ENCODE results near the gene STXBP1. TPM values are rescaled to one million over a fixed set of nuclear protein-coding genes. Genes with fewer than 3 reads are reported as not detected.

The STXBP1 gene
- total RNA-seq, 1 donor from 2014 or later = 14.4 TPM

DNA sequence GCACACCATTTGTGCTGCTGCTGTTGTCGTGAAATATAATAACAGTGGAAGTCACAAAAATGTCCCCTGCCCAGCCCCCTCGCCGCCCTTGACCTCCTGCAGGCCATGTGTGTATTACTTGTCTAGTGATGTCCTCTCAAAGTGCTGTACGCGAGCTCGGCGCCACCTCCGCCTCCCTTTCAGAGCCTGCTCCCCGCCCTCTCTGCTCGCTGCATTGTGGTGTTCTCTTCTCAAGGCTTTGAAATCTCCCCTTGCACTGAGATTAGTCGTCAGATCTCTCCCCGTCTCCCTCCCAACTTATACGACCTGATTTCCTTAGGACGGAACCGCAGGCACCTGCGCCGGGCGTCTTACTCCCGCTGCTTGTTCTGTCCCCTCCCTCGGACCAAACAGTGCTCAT, 80.0 kb downstream of the STXBP1 start:
- DNase-seq (ENCODE audit: low spot score) = no peak

GRCh38 chr9:127693143-127693542, 81.1 kb downstream of the STXBP1 start:
- DNase-seq (ENCODE audit: low spot score) = no peak

- DNase-seq (ENCODE audit: low spot score) = no peak
These were observed 81.6 kb downstream of the STXBP1 start for GRCh38 chr9:127693697-127694096.

DNA sequence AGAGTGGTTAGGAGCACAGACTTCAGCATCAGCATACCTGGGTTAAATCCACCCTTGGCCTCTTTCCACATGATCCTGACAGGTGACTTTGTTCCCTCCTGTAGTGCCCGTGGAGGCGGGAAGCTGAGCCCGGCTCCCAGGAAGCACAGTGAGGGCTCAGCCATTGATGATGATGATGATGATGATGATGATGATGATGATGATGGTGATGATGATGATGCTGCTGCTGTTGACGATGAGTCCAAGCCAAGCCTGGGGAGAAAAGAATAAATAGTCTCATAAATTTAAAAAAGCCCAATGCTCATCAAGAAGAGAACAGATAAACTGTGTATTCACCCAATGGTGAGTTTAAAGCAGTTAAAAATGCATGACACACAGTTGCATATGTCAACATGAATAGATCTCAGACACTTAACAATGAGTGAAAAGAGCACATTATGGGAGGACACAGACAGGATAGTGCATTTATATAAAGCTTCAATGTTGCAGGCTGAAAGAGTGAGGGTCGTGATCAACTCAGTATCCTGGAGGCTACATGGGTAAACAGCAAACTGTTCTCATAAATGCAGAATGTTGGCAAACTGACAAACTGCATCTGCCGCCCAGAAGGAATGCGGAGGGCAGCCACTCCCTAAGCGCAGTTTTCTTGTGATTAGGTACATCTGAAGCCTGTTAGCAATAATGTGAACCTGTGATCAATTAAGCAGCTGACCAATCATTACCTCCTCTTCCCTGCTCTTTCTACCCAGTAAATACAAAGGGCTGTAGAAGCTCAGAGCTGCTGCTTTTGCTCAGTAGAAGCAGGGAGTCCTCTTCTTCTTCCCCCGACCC, 83.0 kb downstream of the STXBP1 start:
- DNase-seq (ENCODE audit: low spot score) = no peak

DNA sequence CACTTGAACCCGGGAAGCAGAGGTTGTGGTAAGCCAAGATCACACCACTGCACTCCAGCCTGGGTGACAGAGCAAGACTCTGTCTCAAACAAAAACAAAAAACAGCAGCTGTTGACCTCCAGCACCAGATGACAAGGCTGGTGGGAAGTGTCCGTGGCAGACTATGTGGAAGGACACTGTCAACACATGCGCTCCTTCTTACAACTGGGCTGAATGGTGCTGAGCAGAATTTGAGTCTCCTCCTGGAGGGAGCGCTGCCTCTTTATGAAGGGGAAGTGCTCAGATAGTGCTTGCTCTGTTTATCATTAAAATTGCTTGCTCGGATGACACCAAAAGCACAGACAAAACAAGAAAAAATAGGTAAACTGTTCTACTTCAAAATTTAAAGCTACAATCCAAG, 85.5 kb downstream of the STXBP1 start:
- DNase-seq (ENCODE audit: low spot score) = no peak

DNA sequence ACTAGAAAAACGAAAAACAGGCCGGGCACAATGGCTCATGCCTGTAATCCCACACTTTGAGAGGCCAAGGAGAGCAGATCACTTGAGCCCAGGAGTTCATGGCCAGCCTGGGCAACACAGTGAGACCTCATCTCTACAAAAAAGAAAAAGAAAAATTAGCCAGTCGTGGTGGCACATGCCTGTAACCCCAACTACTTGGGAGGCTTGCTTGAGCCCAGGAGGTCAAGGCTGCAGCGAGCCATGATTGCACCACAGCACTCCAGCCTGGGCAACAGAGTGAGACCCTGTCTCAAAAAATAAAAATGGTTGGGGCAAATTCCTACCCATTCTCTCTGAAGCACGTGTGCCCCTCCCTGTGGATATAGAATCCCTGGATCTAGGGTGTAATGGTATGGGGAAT, 86.3 kb downstream of the STXBP1 start:
- no peak for DNase-seq (ENCODE audit: low spot score)

DNA sequence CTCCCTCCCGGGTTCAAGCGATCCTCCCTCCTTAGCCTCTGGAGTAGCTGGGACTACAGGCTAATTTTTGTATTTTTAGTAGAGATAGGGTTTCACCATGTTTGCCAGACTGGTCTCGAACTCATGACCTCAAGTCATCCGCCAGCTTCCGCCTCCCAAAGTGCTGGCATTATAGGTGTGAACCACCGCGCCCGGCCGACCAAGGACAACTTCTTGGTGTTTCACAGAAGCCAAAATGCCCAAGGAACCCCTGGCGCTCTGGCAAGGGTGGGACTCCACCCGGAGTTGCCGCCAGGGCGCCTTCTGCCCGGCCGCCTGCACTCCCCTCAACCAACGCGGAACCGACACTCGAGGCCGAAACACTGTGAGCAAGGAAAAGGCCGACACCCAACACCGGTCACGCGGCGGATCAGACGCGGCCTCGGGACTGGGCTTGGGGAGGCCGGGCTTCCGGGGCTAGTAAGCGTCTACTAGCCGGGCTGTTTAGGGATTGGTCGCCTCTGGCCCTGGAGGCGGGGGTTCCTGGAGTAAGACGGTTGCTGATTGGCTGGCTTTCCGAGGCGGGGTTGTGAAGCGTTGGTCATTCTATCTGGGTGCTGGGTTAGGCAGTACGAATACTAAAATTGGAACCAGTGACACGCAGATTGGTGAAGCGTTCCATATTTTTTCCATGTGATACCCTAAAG, 87.1 kb downstream of the STXBP1 start:
- DNase-seq (ENCODE audit: low spot score) = peak; percentile 99

GRCh38 chr9:127700140-127700539, 88.1 kb downstream of the STXBP1 start:
- DNase-seq (ENCODE audit: low spot score) = no peak

DNA sequence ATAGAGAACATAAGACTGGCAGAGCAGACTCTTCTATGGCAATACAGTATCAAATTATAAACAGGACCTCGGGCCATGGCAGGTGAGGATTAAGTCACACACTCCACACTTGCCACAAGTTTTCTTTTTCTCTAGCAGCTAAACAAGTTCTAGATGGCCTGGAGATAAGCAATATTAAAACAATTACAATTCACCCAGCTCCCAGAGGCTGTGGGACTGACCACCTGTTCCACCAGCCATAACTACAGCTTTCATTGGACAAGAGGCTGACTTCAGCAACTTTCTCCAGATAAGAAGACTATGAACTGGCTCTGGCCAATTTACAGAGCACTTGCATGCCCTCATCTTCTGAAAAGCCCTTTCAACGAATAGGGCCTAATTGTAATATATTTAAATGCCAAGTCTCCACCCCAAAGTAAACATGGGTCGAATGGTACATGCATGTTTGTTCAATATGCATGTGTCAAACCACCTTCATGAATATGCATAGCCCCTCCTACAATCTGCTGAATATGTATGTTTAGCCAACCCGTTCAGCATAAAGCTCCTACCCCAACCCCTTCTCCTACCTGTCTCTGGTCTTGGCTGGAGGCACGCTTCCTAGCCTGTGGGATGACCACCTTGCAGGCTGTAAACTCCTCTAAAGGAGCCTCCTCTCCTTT, 88.6 kb downstream of the STXBP1 start:
- no peak for DNase-seq (ENCODE audit: low spot score)

- DNase-seq (ENCODE audit: low spot score) = no peak
These were observed 91.3 kb downstream of the STXBP1 start for GRCh38 chr9:127703289-127703946.

DNA sequence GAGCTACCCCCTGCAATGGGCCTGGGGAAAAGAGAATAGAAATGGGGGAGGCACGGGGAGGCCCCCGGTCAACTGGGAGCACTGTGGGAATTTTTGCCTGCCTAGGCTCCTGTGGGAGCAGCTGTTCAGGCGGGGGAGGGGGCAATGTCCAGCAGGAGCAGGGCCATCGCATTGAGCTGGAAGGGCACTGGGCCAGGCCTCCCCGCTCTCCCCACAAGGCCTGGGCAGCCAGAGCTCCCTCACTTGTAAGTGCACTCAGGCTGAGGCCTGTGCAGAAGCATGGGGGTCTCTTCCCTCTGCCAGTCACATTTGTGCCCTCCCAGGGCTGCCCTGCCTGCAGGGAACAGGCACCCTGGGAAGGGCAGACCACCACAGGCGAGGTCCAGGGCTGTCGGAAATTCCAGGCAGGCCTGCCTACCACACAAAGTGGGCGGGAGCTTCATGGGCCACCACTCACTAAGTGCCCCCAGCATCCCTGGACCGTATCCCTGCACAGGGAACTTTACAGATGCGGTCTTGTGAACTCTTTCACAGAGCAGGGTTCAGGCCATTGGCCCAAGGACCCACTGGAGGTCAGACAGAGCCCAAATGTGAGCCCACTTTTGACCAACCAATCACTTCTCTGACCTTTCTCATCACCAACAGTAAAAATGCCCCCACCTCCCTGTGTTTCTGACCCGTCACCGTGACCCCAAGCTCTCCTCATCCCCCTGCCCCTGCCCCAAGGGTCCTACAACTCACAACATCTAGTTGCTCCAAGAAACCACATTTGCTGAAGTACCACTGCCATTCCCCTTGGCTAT, 93.7 kb downstream of the STXBP1 start:
- DNase-seq (ENCODE audit: low spot score) = no peak

DNA sequence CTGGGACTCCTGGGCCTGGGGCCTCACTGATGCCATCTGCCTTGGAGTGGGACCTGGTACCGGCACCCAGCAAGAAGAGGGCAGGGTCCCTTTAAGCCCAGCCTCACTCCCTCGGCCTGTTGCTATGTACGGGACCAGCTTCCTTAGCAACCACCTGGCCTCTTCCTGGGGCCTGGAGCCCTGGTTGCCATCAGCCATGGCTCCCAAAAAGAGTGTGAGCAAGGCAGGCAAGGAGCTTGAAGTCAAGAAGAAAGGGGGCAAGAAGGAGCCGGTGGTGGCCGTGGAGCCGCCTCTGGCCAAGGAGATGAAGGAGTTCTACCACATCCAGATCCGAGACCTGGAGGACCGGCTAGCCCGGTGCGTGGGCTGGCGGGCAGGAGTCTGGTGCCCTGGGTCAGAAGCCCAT, 94.8 kb downstream of the STXBP1 start, which contains the start of gene CFAP157:
CFAP157 (plus strand) TSS at position 153 of the 406 bp plus-strand sequence; CDS start at position 197, 44 bp downstream.
- no peak for DNase-seq (ENCODE audit: low spot score)

DNA sequence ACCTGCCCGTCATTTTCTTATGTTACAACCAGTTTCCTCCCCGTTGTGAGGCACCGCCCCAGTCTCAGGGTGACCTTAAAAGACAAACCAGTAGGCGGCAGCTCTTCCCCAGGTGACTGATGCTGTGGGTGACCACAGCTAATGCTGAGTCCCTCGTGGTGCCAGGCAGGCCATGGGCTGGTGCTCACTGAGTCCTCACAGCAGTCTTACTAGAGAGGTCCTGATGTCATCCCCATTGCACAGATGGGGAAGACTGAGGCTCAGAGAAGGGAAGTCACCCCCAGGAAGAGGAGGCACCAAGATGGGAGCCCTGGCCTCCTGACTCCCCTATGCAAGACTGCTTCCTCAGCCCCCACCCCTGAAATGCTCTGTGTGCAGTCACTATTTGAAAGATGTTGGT, 95.7 kb downstream of the STXBP1 start:
- no peak for DNase-seq (ENCODE audit: low spot score)

DNA sequence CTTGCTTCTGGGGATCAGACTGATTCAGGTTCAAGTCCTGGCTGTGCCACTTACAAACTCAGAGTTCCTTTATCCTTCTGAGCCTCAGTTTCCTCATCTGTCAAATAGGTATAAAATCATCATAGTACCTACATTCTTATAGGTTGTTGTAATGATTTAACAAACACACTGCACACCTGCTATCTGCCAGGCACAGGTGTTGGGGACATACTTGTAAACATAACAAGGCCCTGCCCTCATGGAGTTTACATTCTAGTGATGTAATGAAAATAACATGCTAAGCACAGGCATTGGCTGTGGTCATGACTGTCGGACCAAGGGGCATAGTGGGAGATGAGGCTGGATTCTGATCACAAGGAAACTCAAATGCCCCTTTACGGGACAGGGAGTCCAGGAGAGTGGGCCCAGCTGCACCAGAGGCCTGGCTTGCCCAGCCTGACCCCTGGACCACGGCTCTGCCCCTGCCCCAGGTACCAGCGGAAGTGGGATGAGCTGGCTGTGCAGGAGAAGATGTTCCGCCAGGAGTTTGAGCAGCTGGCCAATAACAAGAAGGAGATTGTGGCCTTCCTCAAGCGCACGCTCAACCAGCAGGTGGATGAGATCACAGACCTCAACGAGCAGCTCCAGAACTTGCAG, 97.0 kb downstream of the STXBP1 start:
- DNase-seq (ENCODE audit: low spot score) = no peak

GRCh38 chr9:127710204-127710783, 98.2 kb downstream of the STXBP1 start:
- DNase-seq (ENCODE audit: low spot score) = no peak

DNA sequence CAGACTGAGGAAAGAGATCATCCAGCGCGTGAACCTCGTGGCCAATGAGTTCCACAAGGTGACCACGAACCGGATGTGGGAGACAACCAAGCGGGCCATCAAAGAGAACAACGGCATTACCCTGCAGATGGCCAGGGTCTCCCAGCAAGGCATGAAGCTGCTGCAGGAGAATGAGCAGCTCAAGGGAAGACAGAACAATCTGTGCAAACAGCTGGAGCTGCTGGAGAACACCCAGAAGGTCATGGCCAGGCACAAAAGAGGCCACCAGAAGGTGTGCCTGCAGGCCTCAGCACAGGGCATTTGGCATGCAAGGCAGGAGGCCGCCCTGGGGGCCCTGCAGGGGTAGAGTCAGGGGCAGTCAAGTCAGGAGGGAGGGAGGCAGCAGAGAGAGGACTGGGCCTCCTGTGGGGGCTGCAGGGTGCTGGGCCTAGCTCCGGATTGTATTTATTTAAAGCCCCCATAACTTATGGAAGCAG, 99.2 kb downstream of the STXBP1 start:
- no peak for DNase-seq (ENCODE audit: low spot score)

- no peak for DNase-seq (ENCODE audit: low spot score)
These were observed 99.8 kb downstream of the STXBP1 start for GRCh38 chr9:127711831-127712274.

- no peak for DNase-seq (ENCODE audit: low spot score)
These were observed 100.3 kb downstream of the STXBP1 start for GRCh38 chr9:127712371-127712770.

DNA sequence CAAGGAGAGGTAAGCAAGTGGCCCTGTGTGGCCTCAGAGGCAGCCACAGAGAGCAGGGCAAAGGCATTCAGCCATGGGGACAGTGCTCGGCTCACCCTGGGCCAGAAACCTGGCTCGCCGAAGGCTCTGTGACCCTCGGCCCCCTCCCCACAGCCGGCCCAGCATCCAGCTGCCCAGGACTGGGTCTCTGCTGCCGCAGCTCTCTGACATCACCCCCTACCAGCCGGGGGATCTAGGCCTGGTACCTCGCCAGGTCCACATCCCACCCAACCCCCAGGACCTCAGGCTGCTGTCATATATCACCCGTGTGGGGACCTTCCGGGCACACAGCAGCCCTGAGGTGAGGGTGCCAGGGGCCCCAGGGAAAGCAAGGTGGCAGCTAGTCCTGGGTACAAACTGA, 100.8 kb downstream of the STXBP1 start:
- DNase-seq (ENCODE audit: low spot score) = no peak
